A549 (cell line): ENCODE results near the gene EPHA1. TPM values are rescaled to one million over a fixed set of nuclear protein-coding genes. Genes with fewer than 3 reads are reported as not detected.

Source experiments
- ATAC-seq, 2 experiments: fragments of 200-7000 bp in 1 of 2; fragments of >200 bp in 1 of 2; cut with Nextera tagmentation in 1 of 2; cut with Tn5 transposase in 1 of 2; 3 replicates each; pipeline versions ENCODE4 v1.8.0 to v1.9.1; 2018 to 2020; ENCODE audit warnings: mild to moderate bottlenecking in 1 of 2, moderate library complexity in 1 of 2
- CTCF ChIA-PET: fragments of 300-600 bp; sonication (Branson Sonifier 250); formaldehyde crosslinking; extraction: SDS; loops from one replicate; lab custom pipeline; 2021; ENCODE audit warnings: antibody characterized with exemption, inconsistent platforms; lab: Yijun Ruan, JAX
- POLR2A ChIA-PET: fragments of 350-600 bp; formaldehyde crosslinking; extraction: SDS; loops from one replicate; lab custom pipeline; 2021; ENCODE audit warnings: antibody characterized with exemption, inconsistent platforms; lab: Yijun Ruan, JAX
- DNase-seq, 2 experiments: peaks; one replicate each; pipeline versions ENCODE4 v3.0.0 to v3.0.0-alpha.2; 2011 to 2016; ENCODE audit warnings: low read depth in 1 of 2, low spot score in 1 of 2
- FAIRE-seq: peaks from 2 replicates; lab custom pipeline; 2011; peaks lifted over from hg19 to GRCh38; lab: Jason Lieb, UNC
- H3K27ac ChIP-seq, 2 experiments: fragments of >200 bp; sonication (Bioruptor Twin); formaldehyde crosslinking; 3 replicates each; pipeline ENCODE4 v1.5.1; 2016 to 2017
- H3K4me1 ChIP-seq: fragments of >200 bp; sonication (Bioruptor Twin); formaldehyde crosslinking; 3 replicates; pipeline ENCODE4 v1.6.1; 2016
- H3K4me2 ChIP-seq: fragments of >200 bp; sonication (Bioruptor Twin); formaldehyde crosslinking; 3 replicates; pipeline ENCODE4 v1.6.1; 2016
- H3K4me3 ChIP-seq: fragments of >200 bp; sonication (Bioruptor Twin); formaldehyde crosslinking; 3 replicates; pipeline ENCODE4 v1.5.1; 2016
- H3K9me3 ChIP-seq: fragments of >200 bp; sonication (Bioruptor Twin); formaldehyde crosslinking; 3 replicates; pipeline ENCODE4 v1.6.1; 2016
- BHLHE40 ChIP-seq: IDR thresholded peaks from 2 replicates; pipeline ENCODE4 v1.6.1; 2012; ENCODE audit warnings: low read depth, low read length, inconsistent platforms
- CBX2 ChIP-seq: fragments of 200-600 bp; sonication (generic); IDR thresholded peaks from 2 replicates; pipeline ENCODE4 v1.6.1; 2016; ENCODE audit warnings: low read depth, mild to moderate bottlenecking, borderline replicate concordance
- EHF ChIP-seq: fragments of 250-450 bp; sonication (Bioruptor Pico); IDR thresholded peaks from 2 replicates; pipeline ENCODE4 v1.5.0; 2020; ENCODE audit warnings: mild to moderate bottlenecking
- FOSL2 ChIP-seq, 2 experiments: fragments of 450-650 bp in 1 of 2; fragments of >200 bp in 1 of 2; sonication (Bioruptor Twin) in 1 of 2; formaldehyde crosslinking; IDR thresholded peaks; 2 replicates each; pipeline versions ENCODE4 v1.5.0 to v1.6.1; 2016 to 2020; ENCODE audit warnings: mild to moderate bottlenecking in 1 of 2, moderate library complexity in 1 of 2
- HES2 ChIP-seq: fragments of >200 bp; sonication (Bioruptor Twin); formaldehyde crosslinking; IDR thresholded peaks from 2 replicates; pipeline ENCODE4 v1.6.1; 2016
- HMGXB4 ChIP-seq: fragments of 250-450 bp; sonication (Bioruptor Pico); IDR thresholded peaks from 2 replicates; pipeline ENCODE4 v1.5.0; 2021; ENCODE audit warnings: mild to moderate bottlenecking, moderate library complexity, borderline replicate concordance
- HOXA7 ChIP-seq: fragments of 250-450 bp; sonication (Bioruptor Pico); IDR thresholded peaks from 2 replicates; pipeline ENCODE4 v1.5.0; 2020; ENCODE audit warnings: mild to moderate bottlenecking, moderate library complexity
- HOXB13 ChIP-seq: fragments of 250-450 bp; sonication (Bioruptor Pico); IDR thresholded peaks from 2 replicates; pipeline ENCODE4 v1.5.0; 2020; ENCODE audit warnings: low read depth, mild to moderate bottlenecking, moderate library complexity
- JUN ChIP-seq, 2 experiments: fragments of >200 bp; sonication (Bioruptor Twin); formaldehyde crosslinking; IDR thresholded peaks; 2 replicates in 1 of 2; 3 replicates in 1 of 2; pipeline ENCODE4 v1.6.1; 2016 to 2017
- MAX ChIP-seq: IDR thresholded peaks from 2 replicates; pipeline ENCODE4 v1.6.1; 2012
- MAZ ChIP-seq: fragments of 150-350 bp; IDR thresholded peaks from 2 replicates; pipeline ENCODE4 v1.6.1; 2014; ENCODE audit warnings: antibody characterized with exemption, low read depth, low read length, borderline replicate concordance
- MYC ChIP-seq: IDR thresholded peaks from 2 replicates; pipeline ENCODE4 v1.6.1; 2012; ENCODE audit warnings: mild to moderate bottlenecking, inconsistent platforms, low read length, improper control_type of control experiment, borderline replicate concordance
- RFX5 ChIP-seq: fragments of 450-650 bp; IDR thresholded peaks from 2 replicates; pipeline ENCODE4 v1.7.1; 2014; ENCODE audit warnings: antibody characterized with exemption, mild to moderate bottlenecking, moderate library complexity
- TP53 ChIP-seq: fragments of 250-450 bp; sonication (Bioruptor Pico); IDR thresholded peaks from 2 replicates; pipeline ENCODE4 v1.5.0; 2021; ENCODE audit warnings: mild to moderate bottlenecking, moderate library complexity
- ZFP36 ChIP-seq: fragments of 450-650 bp; IDR thresholded peaks from 2 replicates; pipeline ENCODE4 v1.6.1; 2014; ENCODE audit warnings: borderline replicate concordance; ENCODE audit not compliant: partially characterized antibody
- ZSCAN20 ChIP-seq: fragments of 250-450 bp; sonication (Bioruptor Pico); IDR thresholded peaks from 2 replicates; pipeline ENCODE4 v1.8.0; 2022; ENCODE audit warnings: mild to moderate bottlenecking, moderate library complexity
- WGBS: methylation state at CpG from one replicate; pipeline ENCODE4 v1.1.6; 2017; ENCODE audit errors: missing lambda C conversion rate; 5-methylcytosine and 5-hydroxymethylcytosine counted together
- polyA plus RNA-seq, 4 experiments: library from polyadenylated mRNA; depleted of rRNA in 3 of 4; stranded (reverse); fragments of >200 nt; fragmentation: RNase III in 1 of 4; extraction: RNeasy Plus Mini Kit Qiagen cat#74134 plus additional on column Dnase treatment in 1 of 4; gene quantifications; 2 replicates in 3 of 4; 3 replicates in 1 of 4; pipeline ENCODE4 v1.2.3, GENCODE V29; 2011 to 2017

The EPHA1 gene
- polyA plus RNA-seq, 2 of the 4 experiments (the other 2 are of a cell fraction): not detected

- H3K4me3 ChIP-seq: peak overlapping the region; percentile 54
- 4% methylated on average over 13 of the region's 46 CpGs for WGBS
- peak overlapping the region; percentile 94 for H3K4me2 ChIP-seq
- DNase-seq: no peak
- peak; percentile 8 to 11; a peak in 2 of 6 replicates for ATAC-seq
- TF ChIP-seq ZFP36: no peak
- no peak for TF ChIP-seq JUN (IDR thresholded peaks at IDR 0.05)
- no peak for TF ChIP-seq HES2
- TF ChIP-seq ZSCAN20 (CRISPR knock-in tag): no peak
- TF ChIP-seq MAZ: no peak
- peaks cover 5% of the 10 kb centered on the region; the same call in 1 of the 3 replicates for H3K4me1 ChIP-seq
- ChIA-PET POLR2A (no interaction called here), CTCF (no interaction called here)
- H3K27ac ChIP-seq: peak overlapping the region; percentile 2 to 85; a peak in 4 of 6 replicates
- no peak for FAIRE-seq
- H3K9me3 ChIP-seq: no peaks in the 10 kb centered on the region
Observed at GRCh38 chr7:143361552-143362130, 47.0 kb downstream of the EPHA1 start.

GRCh38 chr7:143360788-143361551, 47.7 kb downstream of the EPHA1 start:
- TF ChIP-seq RFX5 (no peak), CBX2 (no peak), TP53 (CRISPR knock-in tag) (no peak)
- no peak for ATAC-seq
- no peak overlapping the region for H3K27ac ChIP-seq
- no peak for FAIRE-seq
- peak overlapping the region; percentile 54 for H3K4me3 ChIP-seq
- ChIA-PET CTCF (interaction anchor here (1.1 to 1.7 kb wide), 2 partner anchors 18 to 20 kb away, joined by 4 to 7 read pairs; no protein-coding TSS in a partner anchor), POLR2A (no interaction called here)
- DNase-seq: no peak
- WGBS: 59% methylated on average over 14 of the region's 19 CpGs
- no peaks in the 10 kb centered on the region for H3K9me3 ChIP-seq
- peak overlapping the region; percentile 94 for H3K4me2 ChIP-seq
- H3K4me1 ChIP-seq: peaks cover 5% of the 10 kb centered on the region; the same call in 1 of the 3 replicates

- no peak for FAIRE-seq
- H3K4me2 ChIP-seq: no peak overlapping the region
- TF ChIP-seq HMGXB4 (CRISPR knock-in tag): no peak
- no peak for TF ChIP-seq MYC
- TF ChIP-seq HOXA7 (CRISPR knock-in tag): no peak
- no peak for TF ChIP-seq EHF (CRISPR knock-in tag)
- no peak for TF ChIP-seq MAX
- no peak for TF ChIP-seq HOXB13 (CRISPR knock-in tag)
- TF ChIP-seq HES2: no peak
- no peak for TF ChIP-seq BHLHE40
- TF ChIP-seq FOSL2 (IDR thresholded peaks at IDR 0.05): no peak
- no peak for TF ChIP-seq FOSL2 (CRISPR knock-in tag; IDR thresholded peaks at IDR 0.05)
- TF ChIP-seq, all 56 proteins: peak for 0
- CTCF ChIA-PET: interaction anchor here (1.1 to 1.7 kb wide), 2 partner anchors 17 to 21 kb away, joined by 4 to 7 read pairs; no protein-coding TSS in a partner anchor
- H3K4me3 ChIP-seq: no peak overlapping the region
- no peak for DNase-seq
- ATAC-seq: no peak
- POLR2A ChIA-PET: no interaction called here
- H3K4me1 ChIP-seq: peaks cover 5% of the 10 kb centered on the region; the same call in 1 of the 3 replicates
- no peaks in the 10 kb centered on the region for H3K9me3 ChIP-seq
- H3K27ac ChIP-seq: no peak overlapping the region
- 91% methylated on average over 11 of the region's 11 CpGs for WGBS
Observed at GRCh38 chr7:143359771-143360353, 48.8 kb downstream of the EPHA1 start.
